Breast epithelium (tissue), 4 donors: ENCODE data around the gene SCARF1. TPM values are rescaled to one million over a fixed set of nuclear protein-coding genes. Genes with fewer than 3 reads are reported as not detected.

Experiments used
- DNase-seq, 2 donors: peaks; one replicate each; pipeline ENCODE4 v3.0.0-alpha.2; 2019; ENCODE audit warnings: low spot score in 2 of 2
- H3K27ac ChIP-seq, 2 donors: fragments of 200-600 bp; sonication (generic) in 1 of 2; one replicate each; pipeline ENCODE4 v1.5.1; 2016 to 2019; ENCODE audit warnings: mild to moderate bottlenecking in 1 of 2
- H3K27me3 ChIP-seq, 2 donors: fragments of 200-600 bp; sonication (generic) in 1 of 2; one replicate each; pipeline versions ENCODE4 v1.5.1 to v1.6.0; 2017 to 2019; ENCODE audit warnings: control low read depth in 1 of 2, mild to moderate bottlenecking in 1 of 2
- H3K36me3 ChIP-seq: fragments of 200-600 bp; one replicate; pipeline ENCODE4 v1.5.1; 2019
- H3K4me1 ChIP-seq, 2 donors: fragments of 200-600 bp; sonication (generic); one replicate each; pipeline ENCODE4 v1.5.1; 2016 to 2019; ENCODE audit warnings: control low read depth in 1 of 2
- H3K4me3 ChIP-seq, 3 donors: fragments of 200-600 bp; sonication (generic); 1 replicate in 2 of 3; 2 replicates in 1 of 3; pipeline ENCODE4 v1.5.1; 2016 to 2019; ENCODE audit warnings: mild to moderate bottlenecking in 3 of 3, moderate library complexity in 2 of 3
- H3K9me3 ChIP-seq, 2 donors: fragments of 200-600 bp; sonication (generic) in 1 of 2; one replicate each; pipeline ENCODE4 v1.5.1; 2016 to 2019; ENCODE audit warnings: control low read depth in 1 of 2
- CTCF ChIP-seq, 3 donors: fragments of 450-650 bp; IDR thresholded peaks; one replicate each; pipeline ENCODE4 v1.5.1; 2016 to 2017; ENCODE audit warnings: antibody characterized with exemption in 3 of 3, mild to moderate bottlenecking in 3 of 3, moderate library complexity in 3 of 3
- POLR2A ChIP-seq: fragments of 450-650 bp; IDR thresholded peaks from one replicate; pipeline ENCODE4 v1.6.1; 2016; ENCODE audit warnings: antibody characterized with exemption, mild to moderate bottlenecking, moderate library complexity
- POLR2AphosphoS5 ChIP-seq, 3 donors: sonication (generic); formaldehyde crosslinking; IDR thresholded peaks; one replicate each; pipeline ENCODE4 v1.6.1; 2017; ENCODE audit warnings: antibody characterized with exemption in 3 of 3
- intact Hi-C: fragments of 100-400 bp; cut with DNase I; formaldehyde crosslinking; loops from one replicate; pipeline ENCODE4 v1.15.1; 2023; ENCODE audit warnings: low total_unique reads
- total RNA-seq, 3 donors: library from RNA; depleted of rRNA; stranded (reverse); fragments of >200 nt; gene quantifications; one replicate each; pipeline ENCODE4 v1.1.0, GENCODE V29; 2016

Gene SCARF1
- total RNA-seq, 3 donors from 2014 or later, result 4.2 to 11.5 (median 6.6) TPM

- no peak for DNase-seq
- intact Hi-C loops, result no loop called here
- no peaks in the 10 kb centered on the region for H3K36me3 ChIP-seq
- no peaks in the 10 kb centered on the region for H3K9me3 ChIP-seq
- no peak overlapping the region for H3K27ac ChIP-seq
- TF ChIP-seq POLR2A (no peak), CTCF (IDR thresholded peaks at IDR 0.05) (no peak), POLR2AphosphoS5 (IDR thresholded peaks at IDR 0.05) (no peak)
- H3K27me3 ChIP-seq, result no peaks in the 10 kb centered on the region
- H3K4me3 ChIP-seq, result no peak overlapping the region
- peaks cover 0 to 1% of the 10 kb centered on the region in 2 donors for H3K4me1 ChIP-seq
Measured at GRCh38 chr17:1638624-1639300, 6.8 kb downstream of the SCARF1 start.

- no peaks in the 10 kb centered on the region for H3K36me3 ChIP-seq
- H3K27ac ChIP-seq, result no peak overlapping the region
- intact Hi-C loops, result no loop called here
- H3K4me3 ChIP-seq, result no peak overlapping the region
- no peak for TF ChIP-seq POLR2AphosphoS5 (IDR thresholded peaks at IDR 0.05)
- no peaks in the 10 kb centered on the region for H3K9me3 ChIP-seq
- no peak for DNase-seq
- no peaks in the 10 kb centered on the region for H3K4me1 ChIP-seq
- no peaks in the 10 kb centered on the region for H3K27me3 ChIP-seq
Measured at GRCh38 chr17:1638171-1638590, 7.4 kb downstream of the SCARF1 start.

GRCh38 chr17:1636732-1637285, 8.7 kb downstream of the SCARF1 start:
- Histone ChIP-seq H3K36me3 (no peaks in the 10 kb centered on the region), H3K9me3 (no peaks in the 10 kb centered on the region), H3K4me3 (no peak overlapping the region), H3K4me1 (no peaks in the 10 kb centered on the region), H3K27ac (no peak overlapping the region), H3K27me3 (no peaks in the 10 kb centered on the region)
- DNase-seq, result no peak
- intact Hi-C loops, result no loop called here
- no peak for TF ChIP-seq POLR2AphosphoS5 (IDR thresholded peaks at IDR 0.05)
- no peak for TF ChIP-seq CTCF (IDR thresholded peaks at IDR 0.05)
- TF ChIP-seq POLR2A, result no peak

- no peaks in the 10 kb centered on the region for H3K4me1 ChIP-seq
- H3K27me3 ChIP-seq, result no peaks in the 10 kb centered on the region
- DNase-seq, result no peak
- H3K4me3 ChIP-seq, result no peak overlapping the region
- H3K9me3 ChIP-seq, result no peaks in the 10 kb centered on the region
- no peaks in the 10 kb centered on the region for H3K36me3 ChIP-seq
- TF ChIP-seq POLR2AphosphoS5 (IDR thresholded peaks at IDR 0.05) (no peak), CTCF (IDR thresholded peaks at IDR 0.05) (no peak), POLR2A (no peak)
- intact Hi-C loops, result no loop called here
- H3K27ac ChIP-seq, result no peak overlapping the region
Measured at GRCh38 chr17:1635675-1636465, 9.7 kb downstream of the SCARF1 start.

- DNase-seq, result no peak
- no peaks in the 10 kb centered on the region for H3K4me1 ChIP-seq
- H3K27me3 ChIP-seq, result no peaks in the 10 kb centered on the region
- H3K36me3 ChIP-seq, result no peaks in the 10 kb centered on the region
- H3K9me3 ChIP-seq, result no peaks in the 10 kb centered on the region
- H3K27ac ChIP-seq, result no peak overlapping the region
- H3K4me3 ChIP-seq, result no peak overlapping the region
- no peak for TF ChIP-seq POLR2A
- TF ChIP-seq CTCF (IDR thresholded peaks at IDR 0.05), result no peak
- TF ChIP-seq POLR2AphosphoS5 (IDR thresholded peaks at IDR 0.05), result no peak
- intact Hi-C loops, result no loop called here
Measured at GRCh38 chr17:1634841-1635650, 10.5 kb downstream of the SCARF1 start.
